Activated CD4-positive, alpha-beta T cell treated with anti-CD3 and anti-CD28 coated beads for 36 hours (primary cell): ENCODE data around the gene FLNC. TPM values are rescaled to one million over a fixed set of nuclear protein-coding genes. Genes with fewer than 3 reads are reported as not detected.

Experiments used
- ATAC-seq: fragments of 200-7000 bp; cut with Tn5 transposase; one replicate; pipeline ENCODE4 v1.10.0; 2021; ENCODE audit warnings: mild to moderate bottlenecking, moderate library complexity
- CTCF ChIA-PET: fragments of 350-600 bp; sonication (Branson Sonifier 250); formaldehyde crosslinking; loops from one replicate; lab custom pipeline; 2021; ENCODE audit warnings: antibody characterized with exemption; lab: Charles Lee
- POLR2A ChIA-PET: fragments of 350-600 bp; sonication (Branson Sonifier 250); formaldehyde crosslinking; loops from one replicate; lab custom pipeline; 2021; ENCODE audit warnings: antibody characterized with exemption, inconsistent platforms; lab: Charles Lee
- DNase-seq: peaks from one replicate; pipeline ENCODE4 v3.0.0-alpha.2; 2020
- H3K27ac Mint-ChIP-seq: one replicate; pipeline ENCODE4 v1.8.0; 2021; ENCODE audit warnings: mixed read lengths
- H3K27me3 Mint-ChIP-seq: one replicate; pipeline ENCODE4 v1.8.0; 2021; ENCODE audit warnings: mixed read lengths
- H3K36me3 Mint-ChIP-seq: one replicate; pipeline ENCODE4 v1.8.0; 2021; ENCODE audit warnings: low read depth, mixed read lengths
- H3K4me1 Mint-ChIP-seq: one replicate; pipeline ENCODE4 v1.8.0; 2021; ENCODE audit warnings: mixed read lengths
- H3K4me3 Mint-ChIP-seq: one replicate; pipeline ENCODE4 v1.8.0; 2021; ENCODE audit warnings: mild to moderate bottlenecking, moderate library complexity, mixed read lengths
- H3K9me3 Mint-ChIP-seq: one replicate; pipeline ENCODE4 v1.8.0; 2021; ENCODE audit warnings: low read depth, mixed read lengths
- intact Hi-C, 2 experiments: fragments of 100-400 bp; cut with DNase I in 1 of 2; cut with micrococcal nuclease in 1 of 2; formaldehyde crosslinking; loops; one replicate each; pipeline versions ENCODE4 v1.14.2 to v1.15.1; 2022 to 2024; cut with DNase I, micrococcal nuclease
- total RNA-seq, 2 experiments: library from RNA; stranded (reverse); gene quantifications; one replicate each; pipeline ENCODE4 v1.2.3, GENCODE V29; 2021

FLNC gene
- total RNA-seq, 2 experiments from 2014 or later = 0.09 to 0.18 TPM

GRCh38 chr7:128849804-128850490 is 19.7 kb downstream of the FLNC start:
- DNase-seq (no peak), ATAC-seq (no peak)
- intact Hi-C loops = no loop called here
- no peak overlapping the region for H3K4me3 Mint-ChIP-seq
- ChIA-PET CTCF (no interaction called here), POLR2A (interaction anchor here (0.5 kb wide), 1 partner anchor 204 kb away, joined by 6 read pairs; no protein-coding TSS in a partner anchor)
- no peak overlapping the region for H3K27ac Mint-ChIP-seq
- H3K4me1 Mint-ChIP-seq = no peaks in the 10 kb centered on the region
- H3K27me3 Mint-ChIP-seq = no peaks in the 10 kb centered on the region
- H3K36me3 Mint-ChIP-seq = no peaks in the 10 kb centered on the region
- H3K9me3 Mint-ChIP-seq = no peaks in the 10 kb centered on the region

- intact Hi-C loops = no loop called here
- Mint-ChIP-seq H3K4me3 (no peak overlapping the region), H3K4me1 (no peaks in the 10 kb centered on the region), H3K36me3 (no peaks in the 10 kb centered on the region), H3K9me3 (no peaks in the 10 kb centered on the region), H3K27me3 (no peaks in the 10 kb centered on the region), H3K27ac (no peak overlapping the region)
- ATAC-seq = no peak
- no peak for DNase-seq
- CTCF ChIA-PET = no interaction called here
- POLR2A ChIA-PET = no interaction called here
These were observed 22.5 kb downstream of the FLNC start for GRCh38 chr7:128852537-128853254.

- H3K4me3 Mint-ChIP-seq = no peak overlapping the region
- intact Hi-C loops = no loop called here
- H3K27ac Mint-ChIP-seq = no peak overlapping the region
- CTCF ChIA-PET = no interaction called here
- H3K9me3 Mint-ChIP-seq = no peaks in the 10 kb centered on the region
- ATAC-seq = no peak
- POLR2A ChIA-PET = no interaction called here
- H3K36me3 Mint-ChIP-seq = no peaks in the 10 kb centered on the region
- no peaks in the 10 kb centered on the region for H3K4me1 Mint-ChIP-seq
- H3K27me3 Mint-ChIP-seq = no peaks in the 10 kb centered on the region
- no peak for DNase-seq
These were observed 23.6 kb downstream of the FLNC start for GRCh38 chr7:128853799-128854198.

- H3K36me3 Mint-ChIP-seq = no peaks in the 10 kb centered on the region
- H3K4me3 Mint-ChIP-seq = no peak overlapping the region
- POLR2A ChIA-PET = no interaction called here
- DNase-seq = no peak
- no peaks in the 10 kb centered on the region for H3K27me3 Mint-ChIP-seq
- H3K4me1 Mint-ChIP-seq = no peaks in the 10 kb centered on the region
- H3K27ac Mint-ChIP-seq = no peak overlapping the region
- CTCF ChIA-PET = no interaction called here
- intact Hi-C loops = no loop called here
- H3K9me3 Mint-ChIP-seq = no peaks in the 10 kb centered on the region
- ATAC-seq = no peak
These were observed 24.2 kb downstream of the FLNC start for GRCh38 chr7:128854396-128854795.

GRCh38 chr7:128855559-128855958 is 25.4 kb downstream of the FLNC start:
- CTCF ChIA-PET = no interaction called here
- Mint-ChIP-seq H3K4me1 (no peaks in the 10 kb centered on the region), H3K4me3 (no peak overlapping the region), H3K27me3 (no peaks in the 10 kb centered on the region), H3K27ac (no peak overlapping the region), H3K9me3 (no peaks in the 10 kb centered on the region), H3K36me3 (no peaks in the 10 kb centered on the region)
- DNase-seq (no peak), ATAC-seq (no peak)
- intact Hi-C loops = no loop called here
- POLR2A ChIA-PET = no interaction called here

- CTCF ChIA-PET = interaction anchor here (0.6 kb wide), 1 partner anchor 493 kb away, joined by 4 read pairs; no protein-coding TSS in a partner anchor
- POLR2A ChIA-PET = no interaction called here
- intact Hi-C loops = no loop called here
- H3K4me3 Mint-ChIP-seq = no peak overlapping the region
- DNase-seq = no peak
- H3K36me3 Mint-ChIP-seq = no peaks in the 10 kb centered on the region
- ATAC-seq = no peak
- no peaks in the 10 kb centered on the region for H3K27me3 Mint-ChIP-seq
- no peaks in the 10 kb centered on the region for H3K4me1 Mint-ChIP-seq
- no peaks in the 10 kb centered on the region for H3K9me3 Mint-ChIP-seq
- H3K27ac Mint-ChIP-seq = no peak overlapping the region
These were observed 26.0 kb downstream of the FLNC start for GRCh38 chr7:128856001-128856718.

- no peak for ATAC-seq
- H3K27me3 Mint-ChIP-seq = no peaks in the 10 kb centered on the region
- no peaks in the 10 kb centered on the region for H3K36me3 Mint-ChIP-seq
- H3K4me3 Mint-ChIP-seq = no peak overlapping the region
- H3K9me3 Mint-ChIP-seq = no peaks in the 10 kb centered on the region
- no peak for DNase-seq
- CTCF ChIA-PET = no interaction called here
- intact Hi-C loops = no loop called here
- H3K4me1 Mint-ChIP-seq = peaks cover 5% of the 10 kb centered on the region
- H3K27ac Mint-ChIP-seq = no peak overlapping the region
- POLR2A ChIA-PET = no interaction called here
These were observed 28.4 kb downstream of the FLNC start for GRCh38 chr7:128858380-128859231.

GRCh38 chr7:128859232-128860157 is 29.3 kb downstream of the FLNC start:
- H3K36me3 Mint-ChIP-seq = no peaks in the 10 kb centered on the region

GRCh38 chr7:128860158-128861073 is 30.2 kb downstream of the FLNC start:
- intact Hi-C loops = loop anchor here in 1 of 2 experiments (10.0 kb wide), 2 partner anchors 66 to 326 kb away; partner anchors contain the start of gene CCDC136
- ChIA-PET POLR2A (interaction anchor here (0.6 to 1.0 kb wide), 2 partner anchors 14 to 280 kb away, joined by 3 read pairs; no protein-coding TSS in a partner anchor), CTCF (interaction anchor here (1.0 to 5.3 kb wide), 5 partner anchors 9 to 231 kb away, joined by 3 to 49 read pairs (median 5); no protein-coding TSS in a partner anchor)
- H3K4me1 Mint-ChIP-seq = peaks cover 13% of the 10 kb centered on the region
- H3K27ac Mint-ChIP-seq = peak overlapping the region; percentile 17
- no peak overlapping the region for H3K4me3 Mint-ChIP-seq
- H3K36me3 Mint-ChIP-seq = peaks cover 3% of the 10 kb centered on the region
- ATAC-seq (no peak), DNase-seq (peak; percentile 24)
- H3K9me3 Mint-ChIP-seq = no peaks in the 10 kb centered on the region
- H3K27me3 Mint-ChIP-seq = no peaks in the 10 kb centered on the region

More at GRCh38 chr7:128859232-128860157, 29.3 kb downstream of the FLNC start:
- ATAC-seq (no peak), DNase-seq (no peak)
- H3K4me1 Mint-ChIP-seq = peaks cover 9% of the 10 kb centered on the region
- intact Hi-C loops = loop anchor here in 1 of 2 experiments (10.0 kb wide), 2 partner anchors 65 to 325 kb away; partner anchors contain the start of gene CCDC136
- H3K4me3 Mint-ChIP-seq = no peak overlapping the region
- no peak overlapping the region for H3K27ac Mint-ChIP-seq
- no peaks in the 10 kb centered on the region for H3K9me3 Mint-ChIP-seq
- CTCF ChIA-PET = interaction anchor here (1.0 to 5.3 kb wide), 4 partner anchors 10 to 41 kb away, joined by 3 to 49 read pairs (median 4); no protein-coding TSS in a partner anchor
- no peaks in the 10 kb centered on the region for H3K27me3 Mint-ChIP-seq
- POLR2A ChIA-PET = interaction anchor here (0.6 to 1.0 kb wide), 2 partner anchors 15 to 281 kb away, joined by 3 read pairs; no protein-coding TSS in a partner anchor
